Ovary (tissue), 3 donors: ENCODE measurements around the gene PLXNB1.

Experiments used
- EP300 ChIP-seq: sonication (generic); formaldehyde crosslinking; IDR thresholded peaks from one replicate; pipeline ENCODE4 v1.6.1; 2017; ENCODE audit warnings: antibody characterized with exemption
- POLR2A ChIP-seq: fragments of 450-650 bp; IDR thresholded peaks from one replicate; pipeline ENCODE4 v1.6.1; 2017; ENCODE audit warnings: antibody characterized with exemption, mild to moderate bottlenecking, moderate library complexity
- TF ChIP-seq, protein P1 (sequence below), 3 donors: fragments of 450-650 bp in 2 of 3; fragments of 200-600 bp in 1 of 3; IDR thresholded peaks; one replicate each; pipeline versions ENCODE4 v1.5.1 to v1.8.0; 2016 to 2022; ENCODE audit warnings: antibody characterized with exemption in 3 of 3, mild to moderate bottlenecking in 1 of 3
- donor health status: DM: no; HTN: no; CAD: no.

DNA sequence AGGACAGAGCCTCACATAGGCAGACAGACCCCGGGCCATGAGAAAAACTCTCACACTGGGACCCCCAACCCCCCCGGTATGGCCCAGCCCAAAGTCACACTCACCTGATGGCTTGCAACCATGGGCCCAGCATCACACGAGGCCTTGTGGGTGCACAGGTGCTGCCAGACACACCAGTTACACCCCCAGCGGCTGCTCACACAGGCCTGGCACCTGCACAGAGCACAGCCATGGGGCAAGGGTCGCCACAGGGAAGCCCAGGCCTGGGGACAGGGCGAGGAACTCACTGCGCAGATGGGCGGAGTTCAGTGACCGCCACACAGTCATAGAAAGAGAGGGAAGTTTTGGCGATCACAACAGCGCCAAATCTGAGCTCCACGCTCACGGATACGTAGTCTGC, 9.3 kb downstream of the PLXNB1 start:
- no peak for TF ChIP-seq EP300
- TF ChIP-seq, protein P1, sequence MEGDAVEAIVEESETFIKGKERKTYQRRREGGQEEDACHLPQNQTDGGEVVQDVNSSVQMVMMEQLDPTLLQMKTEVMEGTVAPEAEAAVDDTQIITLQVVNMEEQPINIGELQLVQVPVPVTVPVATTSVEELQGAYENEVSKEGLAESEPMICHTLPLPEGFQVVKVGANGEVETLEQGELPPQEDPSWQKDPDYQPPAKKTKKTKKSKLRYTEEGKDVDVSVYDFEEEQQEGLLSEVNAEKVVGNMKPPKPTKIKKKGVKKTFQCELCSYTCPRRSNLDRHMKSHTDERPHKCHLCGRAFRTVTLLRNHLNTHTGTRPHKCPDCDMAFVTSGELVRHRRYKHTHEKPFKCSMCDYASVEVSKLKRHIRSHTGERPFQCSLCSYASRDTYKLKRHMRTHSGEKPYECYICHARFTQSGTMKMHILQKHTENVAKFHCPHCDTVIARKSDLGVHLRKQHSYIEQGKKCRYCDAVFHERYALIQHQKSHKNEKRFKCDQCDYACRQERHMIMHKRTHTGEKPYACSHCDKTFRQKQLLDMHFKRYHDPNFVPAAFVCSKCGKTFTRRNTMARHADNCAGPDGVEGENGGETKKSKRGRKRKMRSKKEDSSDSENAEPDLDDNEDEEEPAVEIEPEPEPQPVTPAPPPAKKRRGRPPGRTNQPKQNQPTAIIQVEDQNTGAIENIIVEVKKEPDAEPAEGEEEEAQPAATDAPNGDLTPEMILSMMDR (IDR thresholded peaks at IDR 0.05) = no peak
- no peak for TF ChIP-seq POLR2A
